PC-9 (cell line): ENCODE measurements around the gene FAM234A. TPM values are rescaled to one million over a fixed set of nuclear protein-coding genes. Genes with fewer than 3 reads are reported as not detected.

ENCODE experiments used
- BruUV-seq: library from RNA; stranded (reverse); fragments of 400-500 nt; replicated peaks from 2 replicates; lab custom pipeline; 2021; lab: Mats Ljungman, UMichigan
- CTCF ChIA-PET: fragments of 300-600 bp; sonication (Branson Sonifier 250); formaldehyde crosslinking; loops from one replicate; lab custom pipeline; 2022; ENCODE audit warnings: antibody characterized with exemption; lab: Charles Lee
- POLR2A ChIA-PET: fragments of 300-600 bp; sonication (Branson Sonifier 250); formaldehyde crosslinking; loops from one replicate; lab custom pipeline; 2022; ENCODE audit warnings: antibody characterized with exemption; ENCODE audit not compliant: unreplicated experiment; lab: Charles Lee
- DNase-seq, 2 experiments: peaks; one replicate each; pipeline versions ENCODE4 v3.0.0 to v3.0.0-alpha.2; 2015 to 2022; ENCODE audit warnings: mixed read lengths in 1 of 2
- H2AFZ ChIP-seq: fragments of 200-600 bp; sonication (generic); 2 replicates; pipeline ENCODE4 v1.8.1; 2017; ENCODE audit warnings: antibody characterized with exemption
- H3F3A ChIP-seq: fragments of 200-600 bp; sonication (generic); 2 replicates; pipeline ENCODE4 v1.8.1; 2017; ENCODE audit warnings: antibody characterized with exemption, mild to moderate bottlenecking, low read depth; ENCODE audit not compliant: insufficient read depth
- H3K27ac ChIP-seq: fragments of 200-600 bp; sonication (generic); 2 replicates; pipeline ENCODE4 v1.6.1; 2016; ENCODE audit warnings: mixed run types
- H3K27me3 ChIP-seq: fragments of 200-600 bp; sonication (generic); 2 replicates; pipeline ENCODE4 v1.6.1; 2016; ENCODE audit warnings: low read depth, mixed run types; ENCODE audit not compliant: insufficient read depth
- H3K36me3 ChIP-seq: fragments of 200-600 bp; sonication (generic); 2 replicates; pipeline ENCODE4 v1.6.1; 2016; ENCODE audit warnings: low read depth, mixed run types
- H3K4me1 ChIP-seq: fragments of 200-600 bp; sonication (generic); replicated peaks from 2 replicates; pipeline ENCODE4 v1.6.1; 2016; ENCODE audit warnings: mixed run types; ENCODE audit not compliant: insufficient read depth
- H3K4me2 ChIP-seq: fragments of 200-600 bp; sonication (generic); 2 replicates; pipeline ENCODE4 v1.6.1; 2017; ENCODE audit warnings: mixed run types
- H3K4me3 ChIP-seq: fragments of 200-600 bp; sonication (generic); 2 replicates; pipeline ENCODE4 v1.6.1; 2016; ENCODE audit warnings: mixed run types
- H3K79me2 ChIP-seq: fragments of 200-600 bp; sonication (generic); 2 replicates; pipeline ENCODE4 v1.6.1; 2017; ENCODE audit warnings: low read depth, mixed run types
- H3K9me2 ChIP-seq: fragments of 200-600 bp; sonication (generic); 2 replicates; pipeline ENCODE4 v1.8.1; 2017; ENCODE audit warnings: mild to moderate bottlenecking; ENCODE audit not compliant: insufficient read depth
- H3K9me3 ChIP-seq: fragments of 200-600 bp; sonication (generic); 2 replicates; pipeline ENCODE4 v1.8.1; 2016; ENCODE audit warnings: low read depth; ENCODE audit not compliant: insufficient read depth
- H4K20me1 ChIP-seq: fragments of 200-600 bp; sonication (generic); 2 replicates; pipeline ENCODE4 v1.8.1; 2017; ENCODE audit not compliant: insufficient read depth
- EZH2 ChIP-seq: fragments of 200-600 bp; sonication (generic); IDR thresholded peaks from 2 replicates; pipeline ENCODE4 v1.8.0; 2017; ENCODE audit warnings: antibody characterized with exemption, low read depth
- intact Hi-C: fragments of 100-400 bp; cut with micrococcal nuclease; formaldehyde crosslinking; loops from one replicate; pipeline ENCODE4 v1.10.0; 2022; ENCODE audit not compliant: unreplicated experiment
- total RNA-seq: library from RNA; stranded (reverse); gene quantifications from 2 replicates; pipeline ENCODE4 v1.2.3, GENCODE V29; 2021
- TF ChIP-seq, protein P1 (sequence below): fragments of 200-600 bp; sonication (generic); conservative IDR thresholded peaks from 2 replicates; pipeline ENCODE4 v1.6.1; 2017; ENCODE audit warnings: mixed run types, antibody characterized with exemption, mild to moderate bottlenecking, moderate library complexity

FAM234A gene
- total RNA-seq, 1 experiment from 2014 or later: 131 TPM

DNA sequence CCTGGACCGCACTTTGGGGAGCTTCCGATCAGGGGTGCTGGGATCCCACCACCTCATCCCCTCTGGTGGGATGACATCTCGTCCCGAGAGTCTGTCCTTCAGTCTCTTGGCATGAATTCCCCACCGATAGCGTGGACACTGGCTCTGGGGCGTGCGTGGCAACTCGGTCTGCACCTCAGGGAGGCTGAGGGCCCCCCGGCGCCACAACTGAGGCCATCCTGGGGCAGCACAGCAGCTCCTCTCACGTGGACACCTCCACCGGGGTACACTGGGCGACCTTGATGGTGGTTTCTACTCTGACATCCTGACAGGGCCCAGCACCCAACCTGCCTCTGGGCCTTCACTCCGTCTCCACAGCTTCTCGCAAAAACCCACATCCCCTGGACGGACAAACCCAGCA lies 56.9 kb downstream of the FAM234A start:
- Histone ChIP-seq H3K9me3 (no peaks in the 10 kb centered on the region), H4K20me1 (no peaks in the 10 kb centered on the region; the same call in 1 of the 2 replicates), H3K9me2 (no peaks in the 10 kb centered on the region), H2AFZ (no peak overlapping the region), H3K27ac (no peak overlapping the region), H3K4me2 (no peak overlapping the region), H3K27me3 (no peaks in the 10 kb centered on the region), H3F3A (peaks cover 2% of the 10 kb centered on the region; the same call in 1 of the 2 replicates), H3K4me1 (no peaks in the 10 kb centered on the region), H3K79me2 (no peaks in the 10 kb centered on the region), H3K4me3 (no peak overlapping the region), H3K36me3 (no peaks in the 10 kb centered on the region)
- POLR2A ChIA-PET: no interaction called here
- CTCF ChIA-PET: no interaction called here
- DNase-seq: no peak
- intact Hi-C loops: no loop called here
- TF ChIP-seq, protein P1, sequence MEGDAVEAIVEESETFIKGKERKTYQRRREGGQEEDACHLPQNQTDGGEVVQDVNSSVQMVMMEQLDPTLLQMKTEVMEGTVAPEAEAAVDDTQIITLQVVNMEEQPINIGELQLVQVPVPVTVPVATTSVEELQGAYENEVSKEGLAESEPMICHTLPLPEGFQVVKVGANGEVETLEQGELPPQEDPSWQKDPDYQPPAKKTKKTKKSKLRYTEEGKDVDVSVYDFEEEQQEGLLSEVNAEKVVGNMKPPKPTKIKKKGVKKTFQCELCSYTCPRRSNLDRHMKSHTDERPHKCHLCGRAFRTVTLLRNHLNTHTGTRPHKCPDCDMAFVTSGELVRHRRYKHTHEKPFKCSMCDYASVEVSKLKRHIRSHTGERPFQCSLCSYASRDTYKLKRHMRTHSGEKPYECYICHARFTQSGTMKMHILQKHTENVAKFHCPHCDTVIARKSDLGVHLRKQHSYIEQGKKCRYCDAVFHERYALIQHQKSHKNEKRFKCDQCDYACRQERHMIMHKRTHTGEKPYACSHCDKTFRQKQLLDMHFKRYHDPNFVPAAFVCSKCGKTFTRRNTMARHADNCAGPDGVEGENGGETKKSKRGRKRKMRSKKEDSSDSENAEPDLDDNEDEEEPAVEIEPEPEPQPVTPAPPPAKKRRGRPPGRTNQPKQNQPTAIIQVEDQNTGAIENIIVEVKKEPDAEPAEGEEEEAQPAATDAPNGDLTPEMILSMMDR: no peak
- TF ChIP-seq EZH2: no peak
- no TSS peak for BruUV-seq

DNA sequence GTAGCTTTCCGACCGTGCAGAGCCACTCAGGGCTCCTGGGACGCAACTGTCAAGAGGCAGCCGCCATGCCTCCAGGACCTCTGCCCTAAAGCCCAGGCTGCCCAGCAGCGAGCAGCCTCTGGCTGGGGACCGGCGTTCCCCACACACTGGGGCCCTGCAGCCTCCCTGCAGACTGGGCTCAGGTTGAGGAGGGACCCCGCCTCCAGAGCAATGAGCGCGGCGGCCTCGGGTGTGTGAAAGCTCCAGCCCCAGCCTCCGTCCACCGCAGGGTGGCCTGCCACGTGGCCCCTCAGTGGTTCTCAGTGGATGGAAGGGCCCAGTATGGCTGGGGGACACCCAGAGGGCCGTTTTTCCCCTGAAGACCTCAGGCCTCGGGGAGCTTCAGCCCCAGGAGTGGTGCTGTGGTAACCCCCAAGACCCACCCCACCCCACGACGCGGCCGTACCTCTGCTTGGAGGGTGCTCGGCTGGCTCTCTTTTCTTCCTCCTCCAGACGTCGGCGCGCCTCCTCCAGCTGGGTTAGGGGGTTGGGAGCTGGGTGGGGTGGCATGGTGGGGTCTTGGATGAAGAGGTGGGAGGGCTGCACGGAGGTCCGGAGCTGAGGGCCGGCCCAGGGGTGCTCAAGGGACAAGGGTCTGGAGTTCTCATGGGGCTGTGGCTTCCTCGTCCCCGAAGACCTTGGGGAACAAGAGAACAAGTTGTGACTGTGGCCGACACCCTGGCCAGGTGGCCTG lies 58.6 kb downstream of the FAM234A start:
- Histone ChIP-seq H2AFZ (no peak overlapping the region), H3K27ac (no peak overlapping the region), H3K4me3 (no peak overlapping the region), H3K27me3 (no peaks in the 10 kb centered on the region), H3K4me2 (no peak overlapping the region), H3F3A (no peaks in the 10 kb centered on the region), H3K36me3 (no peaks in the 10 kb centered on the region), H4K20me1 (no peaks in the 10 kb centered on the region; the same call in 1 of the 2 replicates), H3K4me1 (no peaks in the 10 kb centered on the region), H3K9me2 (no peaks in the 10 kb centered on the region), H3K9me3 (no peaks in the 10 kb centered on the region), H3K79me2 (no peaks in the 10 kb centered on the region)
- intact Hi-C loops: no loop called here
- no TSS peak for BruUV-seq
- ChIA-PET POLR2A (no interaction called here), CTCF (no interaction called here)
- no peak for DNase-seq
- TF ChIP-seq EZH2: no peak

DNA sequence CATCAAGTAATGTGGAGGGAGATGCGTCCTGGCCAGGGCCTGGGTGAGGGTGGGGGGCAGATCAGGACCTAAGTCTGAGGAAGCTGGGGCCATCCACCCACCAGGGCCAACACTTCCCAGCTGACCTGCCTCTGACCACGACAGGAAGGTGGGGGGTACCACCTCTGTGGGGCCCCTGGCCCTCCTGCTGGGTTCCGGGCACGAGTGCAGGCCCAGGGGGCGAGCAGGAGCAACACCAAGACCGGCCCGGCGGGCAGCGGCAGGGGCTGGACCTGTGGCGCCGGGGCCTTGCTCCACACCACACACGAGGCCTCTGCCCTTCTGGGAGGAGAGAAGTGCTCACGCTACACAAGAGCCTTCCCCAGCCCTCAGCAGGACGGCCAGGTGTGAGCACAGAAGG lies 61.7 kb downstream of the FAM234A start:
- no peak overlapping the region for H2AFZ ChIP-seq
- no peaks in the 10 kb centered on the region; the same call in 1 of the 2 replicates for H4K20me1 ChIP-seq
- no peak overlapping the region for H3K27ac ChIP-seq
- H3K4me1 ChIP-seq: no peaks in the 10 kb centered on the region
- H3K36me3 ChIP-seq: no peaks in the 10 kb centered on the region
- TF ChIP-seq EZH2: no peak
- TF ChIP-seq, protein P1: no peak
- no peak overlapping the region for H3K4me3 ChIP-seq
- H3F3A ChIP-seq: no peaks in the 10 kb centered on the region
- no peak for DNase-seq
- no peaks in the 10 kb centered on the region for H3K27me3 ChIP-seq
- no peaks in the 10 kb centered on the region for H3K9me3 ChIP-seq
- intact Hi-C loops: no loop called here
- ChIA-PET CTCF (interaction anchor here (0.6 kb wide), 1 partner anchor 204 kb away, joined by 6 read pairs; no protein-coding TSS in a partner anchor), POLR2A (no interaction called here)
- no peaks in the 10 kb centered on the region for H3K9me2 ChIP-seq
- H3K4me2 ChIP-seq: no peak overlapping the region
- no peaks in the 10 kb centered on the region for H3K79me2 ChIP-seq
- BruUV-seq: no TSS peak
